Stimulated activated CD8-positive, alpha-beta memory T cell treated with anti-CD3 and anti-CD28 coated beads, Interleukin-15, amount 100 ng/mL, for 24 hours (primary cell): ENCODE measurements around the gene USH1C.

Experiments
- DNase-seq: peaks from one replicate; pipeline ENCODE4 v3.0.0-alpha.2; 2020; ENCODE audit warnings: low read depth

Gene USH1C

GRCh38 chr11:17544181-17544622 is at the start of gene USH1C:
USH1C (minus strand) TSS chr11:17544416; CDS start chr11:17544307, 109 bp downstream.
- peak; percentile 13 for DNase-seq

GRCh38 chr11:17593466-17594245 is 49.4 kb upstream of the USH1C start:
- no peak for DNase-seq

GRCh38 chr11:17591293-17591692 is 47.1 kb upstream of the USH1C start:
- no peak for DNase-seq

DNA sequence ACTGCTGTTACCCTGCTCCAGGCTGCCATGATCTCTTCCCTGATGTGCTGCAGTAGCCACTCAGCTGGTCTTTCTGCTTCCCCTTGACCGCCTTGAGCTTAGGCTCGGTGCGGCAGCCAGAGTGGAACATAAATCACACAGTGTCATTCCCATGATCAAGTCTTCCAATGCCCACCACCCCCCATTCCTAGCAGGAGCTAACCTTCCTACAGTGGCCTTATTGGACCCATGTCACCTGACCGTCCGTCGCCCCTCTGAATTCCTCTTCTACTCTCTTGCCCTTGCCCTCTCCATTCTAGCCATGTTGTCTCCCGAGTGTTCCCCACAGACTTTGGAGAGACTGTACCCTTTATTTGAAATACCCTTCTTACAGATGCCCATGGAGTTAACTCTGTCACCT is 46.2 kb upstream of the USH1C start:
- no peak for DNase-seq

DNA sequence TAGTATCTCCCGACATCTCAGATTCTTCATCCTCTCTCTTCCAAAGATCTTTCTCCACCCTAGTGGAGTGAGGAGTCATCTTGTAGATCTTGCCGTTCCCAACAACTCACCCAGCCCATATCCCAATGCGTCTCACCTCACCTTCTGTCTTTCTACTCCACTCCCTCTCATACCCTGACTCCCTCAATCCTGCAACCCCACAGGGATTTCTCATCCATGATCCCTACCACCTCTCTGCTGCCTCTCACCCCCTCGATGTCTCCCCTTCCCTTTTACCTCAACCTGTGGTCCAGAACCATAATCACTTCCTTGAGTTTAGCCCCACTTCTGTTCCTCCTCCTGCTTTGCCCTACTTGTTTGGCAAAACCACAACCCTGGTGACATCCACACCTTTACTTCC is 44.5 kb upstream of the USH1C start:
- no peak for DNase-seq

DNA sequence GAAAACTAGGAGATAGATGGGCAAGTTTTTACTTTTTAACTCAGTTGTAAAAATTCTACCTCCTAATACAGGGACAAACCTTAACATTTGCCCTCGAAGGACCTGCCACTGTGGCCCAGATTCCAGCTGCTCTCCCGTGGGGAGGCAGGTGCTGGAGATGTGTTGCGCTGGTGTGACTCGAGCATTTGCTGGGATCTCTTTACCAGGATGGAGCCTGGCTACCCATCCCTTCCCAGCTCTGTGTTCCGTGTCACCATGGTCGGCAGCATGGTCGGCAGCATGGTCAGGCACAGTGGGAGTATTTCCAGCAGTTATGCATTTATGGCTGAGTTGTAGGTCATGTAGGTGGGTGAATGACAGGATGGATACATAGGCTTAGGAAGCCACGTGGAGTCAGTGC is 44.0 kb upstream of the USH1C start:
- DNase-seq, result no peak

DNA sequence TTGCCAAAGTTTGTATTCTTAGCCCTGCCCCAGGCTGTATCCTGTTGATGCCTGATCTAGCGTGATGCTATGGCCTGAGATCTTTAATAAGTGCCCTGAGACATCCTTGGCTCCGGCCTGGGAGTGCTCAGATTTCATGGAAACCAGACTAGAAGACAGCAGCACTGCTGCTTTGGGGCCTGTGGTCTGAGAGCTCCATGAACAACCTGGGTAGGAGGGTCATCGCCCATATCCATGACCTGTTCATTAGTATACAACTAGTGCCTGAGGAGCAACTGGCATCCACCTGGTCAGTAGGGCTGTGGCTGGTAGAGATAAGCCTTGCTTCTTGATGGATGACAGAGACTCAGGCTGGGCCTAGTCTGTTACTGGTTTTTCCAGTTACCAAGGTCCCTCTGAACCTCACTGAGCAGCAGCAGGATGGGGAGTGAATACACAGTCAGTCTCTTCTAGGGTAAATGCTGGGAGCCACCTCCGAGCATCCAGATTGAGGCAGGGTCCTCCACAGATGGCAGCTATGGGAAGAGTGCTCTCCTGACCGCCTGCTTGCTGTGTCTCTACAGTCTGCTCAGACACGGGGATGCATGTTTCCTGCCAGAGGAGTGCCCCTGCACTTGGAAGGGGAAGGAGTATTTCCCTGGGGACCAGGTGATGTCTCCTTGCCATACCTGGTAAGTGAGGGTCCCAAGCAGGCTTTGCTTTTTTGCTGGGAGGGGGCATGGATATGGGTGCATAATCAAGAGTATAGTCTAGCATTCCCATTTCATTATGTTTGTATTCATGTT is 41.9 kb upstream of the USH1C start:
- DNase-seq, result no peak

DNA sequence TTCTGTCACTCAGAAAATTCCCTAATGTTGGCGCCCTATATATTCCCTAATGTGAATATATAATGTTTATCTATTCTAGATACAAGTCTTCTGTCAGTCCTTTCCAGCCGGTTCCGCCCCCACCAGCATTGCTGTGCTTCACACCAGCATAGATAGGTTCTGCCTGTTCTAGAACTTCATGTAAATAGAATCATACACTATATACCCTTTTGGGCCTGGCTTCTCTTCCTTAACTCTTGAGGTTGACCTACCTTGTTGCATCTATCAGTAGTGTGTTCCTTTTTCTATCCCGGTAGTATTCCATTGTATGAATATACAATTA is 37.5 kb upstream of the USH1C start:
- DNase-seq, result no peak

GRCh38 chr11:17581036-17581731 is 37.0 kb upstream of the USH1C start:
- no peak for DNase-seq

DNA sequence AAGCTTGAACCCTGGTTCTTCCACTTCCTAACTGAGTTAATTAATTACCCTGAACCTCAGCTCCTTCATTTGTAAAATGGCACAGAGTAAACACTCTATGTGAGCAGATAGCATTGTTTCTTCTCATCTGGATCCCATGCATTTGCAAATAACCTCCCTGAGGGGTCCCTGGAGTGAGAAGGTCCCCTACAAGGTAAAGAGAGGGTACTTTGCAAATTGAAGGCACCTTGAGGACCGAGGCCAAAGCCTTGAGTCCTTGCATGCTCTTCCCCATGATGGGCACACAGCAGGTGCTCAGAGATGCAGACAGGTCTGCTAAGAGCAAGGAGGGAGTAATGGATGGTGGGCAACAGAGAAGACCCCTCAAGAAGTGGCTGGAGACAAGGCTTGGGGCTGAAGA is 36.1 kb upstream of the USH1C start:
- no peak for DNase-seq

DNA sequence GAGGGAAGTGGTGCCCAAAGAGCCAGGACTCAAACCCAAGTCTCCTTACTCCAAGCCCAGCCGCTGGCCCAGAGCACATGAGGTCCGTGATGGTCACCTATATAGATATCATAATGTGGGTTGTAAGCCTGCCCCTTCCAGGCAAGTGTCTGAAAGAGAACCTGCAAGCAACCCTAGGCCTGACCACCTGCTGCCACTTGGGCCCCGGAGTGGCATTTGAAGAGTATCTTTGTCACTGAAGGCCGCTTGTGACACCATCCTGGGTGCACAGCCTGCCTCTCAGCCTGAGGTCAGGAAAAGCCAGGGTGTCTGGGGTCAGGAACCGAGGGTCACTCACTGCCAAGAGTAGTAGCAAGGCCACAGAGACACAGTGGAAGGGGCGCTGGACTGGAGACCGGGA is 35.2 kb upstream of the USH1C start:
- no peak for DNase-seq

GRCh38 chr11:17578958-17579357 is 34.7 kb upstream of the USH1C start:
- no peak for DNase-seq

- DNase-seq, result no peak
Measured at GRCh38 chr11:17578296-17578695, 34.1 kb upstream of the USH1C start.

- DNase-seq, result no peak
Measured at GRCh38 chr11:17575431-17576425, 31.5 kb upstream of the USH1C start.

- DNase-seq, result no peak
Measured at GRCh38 chr11:17574141-17575091, 30.2 kb upstream of the USH1C start.

- no peak for DNase-seq
Measured at GRCh38 chr11:17573526-17573925, 29.3 kb upstream of the USH1C start.

DNA sequence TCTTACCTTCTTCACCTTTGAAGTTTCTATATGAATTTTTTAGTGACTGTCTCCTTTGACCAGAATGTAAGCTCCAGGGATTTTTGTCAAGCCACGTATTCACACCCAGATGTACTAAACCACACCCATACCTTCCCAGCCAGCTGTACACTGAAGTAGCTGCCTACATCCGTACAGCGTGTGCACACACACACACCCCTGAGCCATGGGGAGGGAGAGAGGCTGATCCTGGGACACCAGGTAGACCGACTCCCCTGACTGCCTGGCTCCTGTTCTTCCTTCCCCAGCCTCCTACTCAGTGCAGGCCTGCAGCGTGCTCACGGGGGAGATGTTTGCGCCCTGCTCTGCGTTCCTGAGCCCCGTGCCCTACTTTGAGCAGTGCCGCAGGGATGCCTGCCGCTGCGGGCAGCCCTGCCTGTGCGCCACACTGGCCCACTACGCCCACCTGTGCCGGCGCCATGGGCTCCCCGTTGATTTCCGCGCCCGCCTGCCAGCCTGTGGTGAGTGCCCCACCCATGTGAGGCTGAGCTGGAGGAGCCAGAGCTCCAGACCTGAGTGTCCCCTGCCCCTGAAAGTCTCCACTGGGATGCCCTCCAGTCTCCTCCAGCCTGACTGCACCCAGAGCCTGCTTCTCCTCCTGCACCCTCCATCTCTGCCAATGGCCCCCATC is 28.7 kb upstream of the USH1C start:
- no peak for DNase-seq

DNA sequence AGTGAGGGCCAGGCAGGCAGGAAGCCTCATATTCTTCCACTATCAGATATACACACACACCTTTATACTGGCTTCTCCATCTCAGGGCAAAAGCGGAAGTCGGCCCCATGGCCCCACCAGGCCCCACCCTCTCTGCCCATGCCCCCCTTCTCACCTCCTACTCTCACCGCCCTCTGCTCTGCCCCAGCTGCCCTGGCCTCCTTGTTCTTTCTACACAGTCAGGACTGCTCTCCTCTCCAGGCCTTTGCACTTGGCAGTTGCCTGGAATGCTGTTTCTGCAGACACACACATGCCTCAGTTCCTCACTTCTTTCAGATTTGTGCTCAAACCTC is 28.1 kb upstream of the USH1C start:
- DNase-seq, result no peak

GRCh38 chr11:17571431-17572358 is 27.5 kb upstream of the USH1C start:
- no peak for DNase-seq
